ENCODE data around the gene UBA3.

Gene UBA3

GRCh38 chr3:69097407-69098086 lies 17.4 kb upstream of the UBA3 start:
- DNase-seq (ENCODE audit: low read depth): no peak

GRCh38 chr3:69096299-69096698 lies 16.1 kb upstream of the UBA3 start:
- no peak for DNase-seq (ENCODE audit: low read depth)

GRCh38 chr3:69095636-69096035 lies 15.5 kb upstream of the UBA3 start:
- DNase-seq (ENCODE audit: low read depth): no peak

DNA sequence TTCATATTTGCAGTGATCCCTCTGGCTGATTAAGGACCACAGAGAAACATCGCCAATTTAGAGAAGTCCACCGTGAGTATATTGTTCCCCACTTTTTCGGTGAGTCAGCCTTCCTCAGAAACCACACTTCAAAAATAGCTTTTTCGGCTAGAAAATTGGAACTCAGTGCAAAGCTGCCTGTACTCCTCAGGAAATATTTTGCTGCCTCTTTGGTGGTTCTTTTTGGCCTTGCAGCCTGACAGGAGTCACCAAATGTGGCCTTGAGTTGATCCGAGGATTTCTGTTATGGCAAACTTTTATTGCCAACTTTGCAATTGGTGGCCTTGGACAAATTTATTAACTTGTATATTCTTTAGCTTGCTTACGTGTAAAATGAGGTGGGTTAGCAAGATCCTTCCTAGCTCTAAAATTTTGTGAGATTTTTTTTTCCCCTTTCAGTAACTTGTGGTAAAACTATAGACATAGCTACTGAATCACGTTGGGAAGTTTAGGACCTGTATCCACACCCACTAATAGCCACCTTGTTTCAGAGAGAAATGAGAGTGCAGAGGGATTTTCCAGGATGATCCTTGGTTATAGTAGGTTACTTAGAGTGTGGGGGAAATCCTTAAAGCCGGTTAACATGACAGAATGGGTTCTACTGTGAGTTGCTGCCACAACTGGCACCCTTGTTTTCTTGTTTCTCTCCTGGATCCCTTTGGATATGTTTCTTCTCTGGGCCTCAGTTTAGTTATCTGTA lies 14.5 kb upstream of the UBA3 start:
- DNase-seq (ENCODE audit: low read depth): no peak

DNA sequence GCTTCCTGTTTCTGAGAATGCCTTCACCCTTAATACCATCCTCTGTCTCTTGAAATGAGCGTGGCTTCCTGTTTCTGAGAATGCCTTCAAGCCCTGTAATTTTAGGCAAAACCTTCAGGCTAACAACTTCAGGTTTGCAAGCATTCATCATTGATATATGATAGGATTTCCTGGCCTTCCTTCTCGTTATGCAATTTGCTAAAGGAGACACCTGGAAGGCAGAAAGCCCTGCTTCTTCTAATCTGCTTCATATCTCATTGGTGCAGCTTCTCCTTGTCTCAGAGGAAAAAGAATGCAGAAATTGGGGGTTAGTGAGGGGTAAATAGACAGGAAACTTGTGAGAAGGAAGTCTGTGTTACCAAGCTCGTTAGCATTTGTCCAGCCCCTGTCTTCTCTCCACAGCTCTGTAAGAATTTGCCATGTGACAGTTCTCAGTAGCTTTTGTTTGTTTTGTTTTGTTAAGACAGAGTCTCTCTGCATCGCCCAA lies 11.9 kb upstream of the UBA3 start:
- no peak for DNase-seq (ENCODE audit: low read depth)

DNA sequence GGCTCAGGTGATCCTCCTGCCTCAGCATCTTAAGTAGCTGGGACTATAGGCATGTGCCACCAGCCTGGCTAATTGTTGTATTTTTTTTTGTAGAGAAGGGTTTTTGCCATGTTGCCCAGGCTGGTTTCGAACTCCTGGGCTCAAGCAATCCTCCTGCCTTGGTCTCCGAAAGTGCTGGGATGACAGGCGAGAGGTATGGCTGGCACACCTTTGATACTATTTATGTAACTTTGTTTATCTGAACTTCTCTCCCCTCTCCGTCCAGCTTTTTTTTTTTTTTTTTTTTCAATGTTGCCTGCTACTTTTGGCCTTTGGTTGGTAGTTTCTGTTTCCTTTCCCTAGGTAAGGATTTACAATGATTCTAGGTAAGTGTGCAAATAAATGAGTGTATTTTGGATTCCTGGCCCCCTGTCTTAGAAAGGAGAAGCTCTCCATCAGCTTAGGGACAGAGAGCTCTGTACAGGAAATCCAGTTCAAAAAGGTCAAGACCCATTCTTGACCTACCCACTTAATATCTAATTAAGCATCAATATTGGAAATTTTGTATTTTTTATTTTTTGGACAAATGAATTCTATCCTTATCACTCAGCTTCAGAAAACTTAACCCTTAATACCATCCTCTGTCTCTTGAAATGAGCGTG lies 11.3 kb upstream of the UBA3 start:
- no peak for DNase-seq (ENCODE audit: low read depth)

GRCh38 chr3:69090021-69090420 lies 9.9 kb upstream of the UBA3 start:
- DNase-seq (ENCODE audit: low read depth): no peak

DNA sequence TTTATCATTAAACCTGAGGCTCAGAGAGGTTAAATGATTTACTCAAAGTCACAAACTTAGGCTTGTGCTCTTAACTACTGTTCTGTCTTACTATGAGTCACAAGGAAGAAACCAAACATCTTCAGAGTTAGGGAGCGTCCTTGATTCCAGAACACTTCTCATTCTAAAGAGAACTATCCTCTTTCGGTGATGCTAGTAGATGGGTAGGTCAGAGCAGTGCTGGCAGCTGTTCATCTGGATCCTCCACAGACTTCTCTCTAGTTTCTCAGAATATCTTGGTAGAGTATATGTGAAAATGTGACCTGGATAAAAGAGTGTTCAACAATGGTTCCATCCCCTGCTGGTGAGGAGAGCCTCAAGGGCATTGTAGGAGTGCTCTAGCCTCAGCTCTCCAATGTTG lies 7.9 kb upstream of the UBA3 start:
- DNase-seq (ENCODE audit: low read depth): no peak

- no peak for DNase-seq (ENCODE audit: low read depth)
These were observed 7.0 kb upstream of the UBA3 start for GRCh38 chr3:69087030-69087791.

DNA sequence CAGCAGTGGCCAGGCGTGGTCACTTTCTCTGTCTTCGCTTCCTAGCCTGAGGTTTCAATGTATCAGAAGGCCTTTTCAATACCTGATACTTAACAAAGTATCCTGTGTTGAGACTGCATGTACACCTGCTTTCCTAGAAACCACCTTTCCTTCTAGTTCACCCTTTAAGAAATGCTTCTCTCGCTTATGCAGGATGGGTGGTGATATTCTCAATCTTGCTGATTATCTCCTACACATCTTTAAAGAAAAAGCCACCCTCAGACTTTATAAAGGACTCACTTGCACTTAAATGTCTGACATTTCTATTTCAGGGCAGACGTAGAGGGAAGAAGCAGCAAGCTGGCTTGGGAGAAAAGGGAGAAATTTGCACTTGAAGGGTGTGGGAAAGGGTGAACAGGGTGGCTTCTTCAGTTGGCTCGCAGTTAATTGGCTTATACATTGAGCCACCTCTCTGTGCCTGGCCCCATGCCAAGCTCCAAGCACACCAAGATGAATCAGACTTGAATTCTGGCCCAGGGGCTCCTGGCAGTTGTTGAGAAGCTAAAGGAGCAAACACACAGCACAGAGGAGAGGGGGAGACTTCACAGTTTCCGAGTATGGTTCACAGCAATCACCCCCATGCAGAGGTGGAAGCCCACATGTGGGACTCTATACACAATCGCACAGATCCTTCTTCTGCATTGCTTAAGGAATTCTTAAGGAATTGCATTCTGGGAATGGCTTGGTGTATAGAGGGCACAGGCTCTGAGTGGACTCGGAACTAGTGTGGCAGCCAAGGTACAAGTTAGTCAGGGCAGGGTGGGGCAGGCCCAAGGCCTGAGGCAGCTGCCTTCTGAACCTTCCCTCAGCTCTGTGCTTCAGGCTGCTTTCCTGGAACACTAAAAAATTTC lies 5.9 kb upstream of the UBA3 start:
- peak; percentile 70 for DNase-seq (ENCODE audit: low read depth)

DNA sequence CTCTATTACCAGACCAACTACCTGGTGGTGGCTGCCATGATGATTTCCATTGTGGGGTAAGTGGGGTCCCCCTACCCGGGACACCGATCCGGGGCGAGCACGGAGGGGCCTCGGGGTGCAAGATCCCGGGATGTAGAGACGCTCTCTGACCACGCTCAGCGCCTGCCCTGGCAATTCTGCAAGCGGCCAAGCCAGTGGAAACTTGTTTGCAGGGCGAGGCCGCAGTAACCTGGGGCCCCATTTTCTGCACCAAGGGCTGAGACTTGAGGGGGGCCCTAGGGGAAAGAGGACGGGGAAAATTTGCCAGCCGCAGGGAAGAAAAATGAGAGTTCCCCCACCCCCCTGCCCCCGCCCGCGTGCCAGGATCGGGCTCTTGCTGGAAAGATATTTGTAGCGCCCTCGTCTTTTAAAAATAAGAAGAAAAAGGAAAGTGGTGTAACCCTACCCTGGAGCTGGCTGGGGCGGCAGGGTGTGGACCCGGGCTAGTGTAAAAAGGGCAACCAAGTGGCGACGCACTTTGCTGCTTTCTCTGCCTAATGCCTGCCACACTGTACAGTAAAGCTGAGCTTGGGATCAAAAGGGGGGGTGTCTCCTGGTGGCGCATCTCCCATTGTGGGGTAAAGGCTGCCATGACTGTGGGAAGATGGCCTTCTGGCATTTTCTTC lies 5.1 kb upstream of the UBA3 start:
- DNase-seq (ENCODE audit: low read depth): no peak

DNA sequence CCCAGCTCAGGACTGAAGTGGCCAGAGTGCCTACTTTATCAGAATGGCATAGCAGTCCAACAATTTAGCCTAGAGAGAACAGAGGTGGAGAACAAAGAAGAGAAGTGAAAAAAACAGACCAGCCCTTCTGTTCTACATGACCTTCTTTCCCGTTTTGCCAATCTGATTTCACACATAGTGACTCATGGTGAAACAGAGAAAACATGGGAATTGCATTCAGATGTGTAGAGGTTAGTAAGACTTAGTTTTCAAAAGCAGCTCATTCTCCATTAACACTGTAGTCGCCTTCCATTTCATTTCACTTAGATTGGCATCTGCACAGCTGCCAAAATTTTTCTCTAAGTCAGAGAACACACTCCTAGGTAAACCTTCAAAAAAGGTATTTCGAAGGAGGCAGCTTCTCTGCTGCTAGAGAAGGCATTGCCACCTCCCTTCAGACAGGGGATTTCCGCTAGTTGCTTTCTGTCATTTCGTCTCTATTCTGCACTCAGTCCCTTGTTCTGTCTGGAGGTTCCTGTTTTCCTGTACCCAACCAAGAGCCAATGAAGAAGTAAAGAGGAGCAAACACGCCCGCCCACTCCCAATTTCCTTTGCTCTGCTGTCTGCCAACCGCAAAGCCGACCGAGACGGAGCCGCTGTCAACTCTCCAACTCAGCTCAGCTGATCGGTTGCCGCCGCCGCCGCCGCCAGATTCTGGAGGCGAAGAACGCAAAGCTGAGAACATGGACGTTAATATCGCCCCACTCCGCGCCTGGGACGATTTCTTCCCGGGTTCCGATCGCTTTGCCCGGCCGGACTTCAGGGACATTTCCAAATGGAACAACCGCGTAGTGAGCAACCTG lies 4.4 kb upstream of the UBA3 start, which contains the start of gene ARL6IP5:
Gene ARL6IP5 (plus strand): TSS at position 612 of the 842 bp plus-strand sequence. CDS start 111 bp downstream, at position 723.
- DNase-seq (ENCODE audit: low read depth): peak; percentile 86

DNA sequence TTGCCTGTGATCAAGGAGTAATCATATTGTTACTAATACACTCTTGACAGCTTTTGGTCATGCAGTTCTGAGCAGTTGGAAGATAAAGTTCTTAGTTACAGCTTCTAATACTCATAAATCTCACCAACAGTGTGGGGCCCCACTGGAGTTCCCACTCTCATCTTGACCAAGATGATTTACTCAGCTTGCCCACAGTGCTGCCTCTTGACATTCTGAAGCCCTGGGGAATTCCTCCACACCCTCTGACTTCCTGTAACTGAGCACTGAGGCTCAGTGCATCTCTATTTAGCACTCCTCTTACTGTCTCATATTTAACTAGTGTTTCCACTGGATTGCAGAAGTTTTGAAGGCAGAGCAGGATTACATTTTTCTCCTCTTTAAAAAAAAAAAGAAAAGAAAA lies 2.6 kb upstream of the UBA3 start:
- DNase-seq (ENCODE audit: low read depth): peak; percentile 75

- no peak for DNase-seq (ENCODE audit: low read depth)
These were observed 2.2 kb upstream of the UBA3 start for GRCh38 chr3:69082361-69082760.

DNA sequence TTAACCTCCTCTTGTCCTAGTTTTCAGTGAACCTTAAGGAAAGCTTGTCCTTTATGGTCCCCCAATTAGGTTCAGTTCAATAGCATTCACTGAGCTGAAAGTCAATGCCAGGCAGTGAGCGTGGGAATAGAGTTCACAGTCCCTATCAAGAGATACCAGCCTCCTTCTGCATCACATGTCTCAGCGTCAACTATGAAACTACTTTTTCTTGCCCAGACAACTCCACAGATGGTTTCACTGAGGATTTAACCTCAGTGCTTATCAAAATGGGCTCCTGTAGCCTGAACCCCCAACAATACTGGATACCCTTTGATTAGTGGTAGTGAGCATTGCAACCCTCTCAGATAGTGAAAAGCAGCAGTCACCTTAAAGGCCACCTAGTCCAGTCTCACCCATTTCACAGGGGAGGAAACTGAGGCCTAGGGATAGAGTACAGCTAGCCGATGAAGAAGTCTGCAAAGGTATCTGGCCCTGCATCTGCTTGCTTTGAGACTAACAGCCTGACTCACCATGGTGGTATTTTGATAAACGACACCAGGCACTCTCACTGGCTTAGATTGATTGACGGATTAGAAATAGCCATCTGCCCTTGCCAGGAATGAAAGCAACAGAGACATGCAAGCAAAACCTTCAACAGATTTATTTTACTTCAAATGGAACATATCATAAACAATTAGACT lies 1.6 kb upstream of the UBA3 start:
- DNase-seq (ENCODE audit: low read depth): no peak

GRCh38 chr3:69079269-69080159 lies 651 bp downstream of the UBA3 start:
- no peak for DNase-seq (ENCODE audit: low read depth)

GRCh38 chr3:69072928-69073327 lies 7.2 kb downstream of the UBA3 start:
- DNase-seq (ENCODE audit: low read depth): no peak

DNA sequence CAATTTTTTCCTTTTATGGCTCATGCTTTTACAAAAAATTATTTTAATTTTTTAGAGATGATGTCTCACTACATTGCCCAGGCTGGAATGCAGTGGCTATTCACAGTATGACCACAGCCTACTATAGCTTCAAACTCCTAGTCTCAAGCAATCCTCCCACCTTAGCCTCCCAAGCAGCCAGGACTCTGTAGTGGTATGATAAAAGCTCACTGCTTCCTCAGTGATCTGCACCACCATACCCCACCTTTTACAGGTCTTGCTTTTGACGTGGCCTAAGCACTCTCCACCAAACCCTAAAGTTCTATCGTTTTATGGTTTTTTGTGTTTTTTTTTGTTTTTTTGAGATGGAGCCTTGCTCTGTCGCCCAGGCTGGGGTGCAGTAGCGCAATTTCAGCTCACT lies 14.0 kb downstream of the UBA3 start:
- no peak for DNase-seq (ENCODE audit: low read depth)
